NCI-H748 treated with DMSO at 0.1 percent for 48 hours (cell line): ENCODE results near the gene DRD1.

Experiments used
- DNase-seq: peaks from one replicate; lab custom pipeline; 2025; lab: John Stamatoyannopoulos, UW

The DRD1 gene

GRCh38 chr5:175444060-175444904 lies at the start of gene DRD1:
Gene DRD1 (minus strand): TSS chr5:175444182. CDS start chr5:175443099, 1,083 bp downstream.
- peak; percentile 56 for DNase-seq

- no peak for DNase-seq
Observed at GRCh38 chr5:175493726-175494125, 49.7 kb upstream of the DRD1 start.

- DNase-seq = no peak
Observed at GRCh38 chr5:175493260-175493659, 49.3 kb upstream of the DRD1 start.

- DNase-seq = no peak
Observed at GRCh38 chr5:175491223-175491622, 47.2 kb upstream of the DRD1 start.

- no peak for DNase-seq
Observed at GRCh38 chr5:175489693-175490443, 45.9 kb upstream of the DRD1 start.

GRCh38 chr5:175487514-175488222 lies 43.7 kb upstream of the DRD1 start:
- no peak for DNase-seq

GRCh38 chr5:175485631-175486030 lies 41.6 kb upstream of the DRD1 start:
- no peak for DNase-seq

- no peak for DNase-seq
Observed at GRCh38 chr5:175484829-175485228, 40.8 kb upstream of the DRD1 start.

- DNase-seq = no peak
Observed at GRCh38 chr5:175484322-175484721, 40.3 kb upstream of the DRD1 start.

- no peak for DNase-seq
Observed at GRCh38 chr5:175483337-175483736, 39.4 kb upstream of the DRD1 start.

- DNase-seq = no peak
Observed at GRCh38 chr5:175479125-175479881, 35.3 kb upstream of the DRD1 start.

- peak; percentile 73 for DNase-seq
Observed at GRCh38 chr5:175478384-175479124, 34.6 kb upstream of the DRD1 start, which contains the start of gene SFXN1. Gene SFXN1 (plus strand): TSS chr5:175478560. CDS start chr5:175492104, 13,544 bp downstream.

GRCh38 chr5:175478008-175478383 lies 34.0 kb upstream of the DRD1 start:
- no peak for DNase-seq

- no peak for DNase-seq
Observed at GRCh38 chr5:175477440-175477839, 33.5 kb upstream of the DRD1 start.

GRCh38 chr5:175475248-175475647 lies 31.3 kb upstream of the DRD1 start:
- DNase-seq = no peak

- DNase-seq = no peak
Observed at GRCh38 chr5:175472378-175472777, 28.4 kb upstream of the DRD1 start.

- DNase-seq = no peak
Observed at GRCh38 chr5:175471628-175472027, 27.6 kb upstream of the DRD1 start.

GRCh38 chr5:175471196-175471595 lies 27.2 kb upstream of the DRD1 start:
- no peak for DNase-seq

- DNase-seq = no peak
Observed at GRCh38 chr5:175470781-175471180, 26.8 kb upstream of the DRD1 start.

GRCh38 chr5:175469916-175470315 lies 25.9 kb upstream of the DRD1 start:
- no peak for DNase-seq

- DNase-seq = no peak
Observed at GRCh38 chr5:175468892-175469291, 24.9 kb upstream of the DRD1 start.
